Retina (tissue), 1 donor: ENCODE data around the gene CIDEC.
A peak's percentile ranks its signal among the peaks of the same experiment; 100 is the strongest.
"Not testable (repeated sequence)": the region's sequence is repeated elsewhere in the genome, so short reads cannot be mapped to it uniquely, and the experiment has no call there.

Experiments used
- DNase-seq: peaks from one replicate; pipeline ENCODE4 v3.0.0-alpha.2; 2016

The CIDEC gene

GRCh38 chr3:9875448-9875847 is 4.6 kb downstream of the CIDEC start:
- DNase-seq = no peak

- not testable (repeated sequence) for DNase-seq
These were observed 8.0 kb downstream of the CIDEC start for GRCh38 chr3:9872067-9872466.

- DNase-seq = no peak
These were observed 9.1 kb downstream of the CIDEC start for GRCh38 chr3:9870978-9871377.

- DNase-seq = no peak
These were observed 10.1 kb downstream of the CIDEC start for GRCh38 chr3:9869955-9870354.

- no peak for DNase-seq
These were observed 12.9 kb downstream of the CIDEC start for GRCh38 chr3:9867106-9867505.

- DNase-seq = no peak
These were observed 13.4 kb downstream of the CIDEC start for GRCh38 chr3:9866639-9867038.

- not testable (repeated sequence) for DNase-seq
These were observed 14.9 kb downstream of the CIDEC start for GRCh38 chr3:9865125-9865637.

GRCh38 chr3:9864200-9864927 is 15.7 kb downstream of the CIDEC start:
- peak; percentile 48 for DNase-seq

GRCh38 chr3:9863058-9863772 is 16.8 kb downstream of the CIDEC start:
- DNase-seq = no peak

GRCh38 chr3:9862391-9863057 is 17.5 kb downstream of the CIDEC start:
- peak; percentile 74 for DNase-seq

- DNase-seq = no peak
These were observed 18.4 kb downstream of the CIDEC start for GRCh38 chr3:9861626-9862130.

- no peak for DNase-seq
These were observed 18.9 kb downstream of the CIDEC start for GRCh38 chr3:9861201-9861600.

GRCh38 chr3:9859530-9860025 is 20.5 kb downstream of the CIDEC start:
- DNase-seq = no peak

GRCh38 chr3:9855594-9855993 is 24.5 kb downstream of the CIDEC start:
- no peak for DNase-seq

- not testable (repeated sequence) for DNase-seq
These were observed 25.6 kb downstream of the CIDEC start for GRCh38 chr3:9854291-9854940.

GRCh38 chr3:9852528-9852927 is 27.5 kb downstream of the CIDEC start:
- no peak for DNase-seq

- not testable (repeated sequence) for DNase-seq
These were observed 28.1 kb downstream of the CIDEC start for GRCh38 chr3:9851926-9852325.

GRCh38 chr3:9851383-9851782 is 28.7 kb downstream of the CIDEC start:
- DNase-seq = not testable (repeated sequence)

- not testable (repeated sequence) for DNase-seq
These were observed 31.2 kb downstream of the CIDEC start for GRCh38 chr3:9848860-9849259.

- not testable (repeated sequence) for DNase-seq
These were observed 32.2 kb downstream of the CIDEC start for GRCh38 chr3:9847870-9848269.

- DNase-seq = no peak
These were observed 33.0 kb downstream of the CIDEC start for GRCh38 chr3:9846931-9847488.

- no peak for DNase-seq
These were observed 33.8 kb downstream of the CIDEC start for GRCh38 chr3:9846231-9846630.
